Liver (tissue), 9 donors: ENCODE results near the gene BATF. TPM values are rescaled to one million over a fixed set of nuclear protein-coding genes. Genes with fewer than 3 reads are reported as not detected.

Experiments used
- DNase-seq: peaks from one replicate; pipeline ENCODE4 v3.0.0-alpha.2; 2017; ENCODE audit warnings: low spot score
- H3K27ac ChIP-seq, 2 donors: one replicate each; pipeline ENCODE4 v1.7.0; 2013; ENCODE audit warnings: inconsistent platforms in 2 of 2, low read length in 2 of 2, control low read depth in 1 of 2, low read depth in 1 of 2, mild to moderate bottlenecking in 1 of 2
- H3K27me3 ChIP-seq, 4 donors: one replicate each; pipeline versions ENCODE4 v1.6.1 to v1.7.0; 2013; ENCODE audit warnings: low read length in 3 of 4, inconsistent platforms in 1 of 4, mild to moderate bottlenecking in 1 of 4, moderate library complexity in 1 of 4; ENCODE audit not compliant: control insufficient read depth in 4 of 4, insufficient read depth in 4 of 4
- H3K36me3 ChIP-seq, 4 donors: one replicate each; pipeline versions ENCODE4 v1.6.1 to v1.7.0; 2013; ENCODE audit warnings: low read length in 3 of 4, mild to moderate bottlenecking in 3 of 4, low read depth in 1 of 4, moderate library complexity in 1 of 4; ENCODE audit not compliant: control insufficient read depth in 4 of 4, insufficient read depth in 3 of 4
- H3K4me1 ChIP-seq, 4 donors: one replicate each; pipeline versions ENCODE4 v1.6.1 to v1.7.0; 2013; ENCODE audit warnings: low read length in 3 of 4, mild to moderate bottlenecking in 3 of 4, moderate library complexity in 1 of 4; ENCODE audit not compliant: control insufficient read depth in 4 of 4, insufficient read depth in 4 of 4
- H3K4me3 ChIP-seq, 3 donors: one replicate each; pipeline versions ENCODE4 v1.6.1 to v1.7.0; 2013; ENCODE audit warnings: low read length in 3 of 3, control low read depth in 1 of 3, low read depth in 1 of 3, mild to moderate bottlenecking in 1 of 3
- H3K9ac ChIP-seq, 2 donors: one replicate each; pipeline ENCODE4 v1.7.0; 2013; ENCODE audit warnings: low read length in 2 of 2, mild to moderate bottlenecking in 2 of 2, moderate library complexity in 2 of 2, control low read depth in 1 of 2, low read depth in 1 of 2
- H3K9me3 ChIP-seq, 4 donors: one replicate each; pipeline versions ENCODE4 v1.6.1 to v1.7.0; 2013; ENCODE audit warnings: low read length in 3 of 4; ENCODE audit not compliant: control insufficient read depth in 4 of 4
- ATF3 ChIP-seq: IDR thresholded peaks from 2 replicates; pipeline ENCODE4 v1.6.1; 2016; ENCODE audit warnings: antibody characterized with exemption
- CTCF ChIP-seq: fragments of 150-350 bp; IDR thresholded peaks from 2 replicates; pipeline ENCODE4 v1.5.1; 2017; ENCODE audit warnings: improper control_type of control experiment, low read depth, low read length; ENCODE audit not compliant: missing input control
- EGR1 ChIP-seq, 2 donors: IDR thresholded peaks; 2 replicates each; pipeline ENCODE4 v1.6.1; 2016 to 2018; ENCODE audit warnings: antibody characterized with exemption in 2 of 2, low read depth in 2 of 2
- FOXA1 ChIP-seq: IDR thresholded peaks from 2 replicates; pipeline ENCODE4 v1.6.1; 2016; ENCODE audit warnings: antibody characterized with exemption
- GABPA ChIP-seq, 2 donors: IDR thresholded peaks in 1 of 2; conservative IDR thresholded peaks in 1 of 2; 2 replicates each; pipeline ENCODE4 v1.6.1; 2016; ENCODE audit warnings: antibody characterized with exemption in 2 of 2, mild to moderate bottlenecking in 1 of 2, moderate library complexity in 1 of 2
- HNF4A ChIP-seq, 2 donors: conservative IDR thresholded peaks; 2 replicates each; pipeline ENCODE4 v1.6.1; 2016; ENCODE audit warnings: antibody characterized with exemption in 2 of 2, mild to moderate bottlenecking in 2 of 2
- HNF4G ChIP-seq: IDR thresholded peaks from 2 replicates; pipeline ENCODE4 v1.6.1; 2016; ENCODE audit warnings: antibody characterized with exemption
- MAX ChIP-seq: IDR thresholded peaks from 2 replicates; pipeline ENCODE4 v1.6.1; 2016; ENCODE audit warnings: antibody characterized with exemption
- NR2F2 ChIP-seq: IDR thresholded peaks from 2 replicates; pipeline ENCODE4 v1.6.1; 2016; ENCODE audit warnings: antibody characterized with exemption
- RAD21 ChIP-seq, 2 donors: IDR thresholded peaks; 2 replicates each; pipeline ENCODE4 v1.6.1; 2016; ENCODE audit warnings: antibody characterized with exemption in 2 of 2, mild to moderate bottlenecking in 2 of 2
- REST ChIP-seq: IDR thresholded peaks from 2 replicates; pipeline ENCODE4 v1.6.1; 2016; ENCODE audit warnings: antibody characterized with exemption, mild to moderate bottlenecking
- RXRA ChIP-seq, 2 donors: IDR thresholded peaks; 2 replicates each; pipeline ENCODE4 v1.6.1; 2017 to 2018; ENCODE audit warnings: antibody characterized with exemption in 2 of 2, mild to moderate bottlenecking in 1 of 2
- TAF1 ChIP-seq: conservative IDR thresholded peaks from 2 replicates; pipeline ENCODE4 v1.6.1; 2016; ENCODE audit warnings: antibody characterized with exemption, mild to moderate bottlenecking
- YY1 ChIP-seq: IDR thresholded peaks from 2 replicates; pipeline ENCODE4 v1.6.1; 2016; ENCODE audit warnings: antibody characterized with exemption, mild to moderate bottlenecking
- WGBS: extraction: QIAGEN DNeasy Blood & Tissue Kit; methylation state at CpG from one replicate; pipeline ENCODE4 v1.1.7; 2013; 5-methylcytosine and 5-hydroxymethylcytosine counted together
- polyA plus RNA-seq, 2 donors: library from polyadenylated mRNA; stranded (reverse) in 1 of 2; unstranded in 1 of 2; fragments of 200-250 nt in 1 of 2; fragments of >200 nt in 1 of 2; fragmentation: Nextera tagmentation in 1 of 2; extraction: Ambion mirVana in 1 of 2; gene quantifications; one replicate each; pipeline versions ENCODE4 v1.2.1 to v1.2.3, GENCODE V29; 2013 to 2015
- total RNA-seq, 2 donors: library from RNA; depleted of rRNA; stranded (reverse); fragments of >200 nt; gene quantifications; one replicate each; pipeline ENCODE4 v1.2.3, GENCODE V29; 2014
- donor health status: healthy.
- donor health status: healthy.
- donor health status: healthy.
- donor health status: healthy.
- donor health status: healthy.

Gene BATF
- total and polyA plus RNA-seq, 4 donors = 0.77 to 2.1 (median 1.0) TPM

DNA sequence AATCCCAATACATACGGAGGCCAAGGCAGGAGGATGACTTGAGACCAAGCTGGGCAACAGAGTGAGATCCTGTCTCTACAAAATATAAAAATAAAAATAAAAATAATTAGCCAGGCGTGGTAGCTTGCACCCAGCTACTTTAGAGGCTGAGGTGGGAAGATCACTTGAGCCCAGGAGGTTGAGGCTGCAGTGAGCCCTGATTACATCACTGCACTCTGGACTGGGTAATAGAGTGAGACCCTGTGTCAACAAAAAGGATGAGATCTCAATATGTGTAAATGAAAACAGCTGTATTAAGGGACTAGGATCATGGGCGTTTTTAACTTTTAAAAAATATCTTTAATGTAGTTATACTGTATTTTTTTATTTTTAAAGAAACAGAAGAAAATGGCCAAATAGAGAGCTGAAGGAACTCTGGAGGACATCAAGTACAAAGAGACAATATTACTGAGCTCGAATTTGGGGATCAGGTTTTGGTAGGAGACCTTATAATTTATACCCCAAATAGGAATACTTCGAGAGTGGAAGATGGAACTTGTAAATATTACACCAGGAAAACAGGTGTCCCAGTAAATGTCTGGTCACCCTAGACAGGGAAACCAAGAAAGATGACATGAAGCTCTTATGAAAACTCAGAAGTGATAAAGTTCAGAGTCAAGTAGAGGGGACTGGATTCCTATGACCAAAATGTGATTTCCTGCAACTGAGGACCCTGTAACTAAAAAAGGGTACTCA lies 13.1 kb downstream of the BATF start:
- Histone ChIP-seq H3K9me3 (no peaks in the 10 kb centered on the region), H3K4me1 (peaks cover 0 to 13% (median 1%) of the 10 kb centered on the region in 4 donors), H3K9ac (no peak overlapping the region), H3K27me3 (no peaks in the 10 kb centered on the region), H3K27ac (peak overlapping the region; percentile 93 to 94), H3K4me3 (no peak overlapping the region), H3K36me3 (no peaks in the 10 kb centered on the region)
- DNase-seq = no peak
- TF ChIP-seq TAF1 (no peak), RXRA (IDR thresholded peaks at IDR 0.05) (no peak), REST (peak; percentile 0), HNF4G (no peak), CTCF (no peak), HNF4A (conservative IDR thresholded peaks at IDR 0.05) (peak in 1 of 2 donors; percentile 52), NR2F2 (no peak), RAD21 (IDR thresholded peaks at IDR 0.05) (no peak), EGR1 (IDR thresholded peaks at IDR 0.05; ENCODE audit: low read depth in 2 of 2) (no peak), MAX (no peak)
- 76% methylated on average over 5 of the region's 5 CpGs for WGBS

DNA sequence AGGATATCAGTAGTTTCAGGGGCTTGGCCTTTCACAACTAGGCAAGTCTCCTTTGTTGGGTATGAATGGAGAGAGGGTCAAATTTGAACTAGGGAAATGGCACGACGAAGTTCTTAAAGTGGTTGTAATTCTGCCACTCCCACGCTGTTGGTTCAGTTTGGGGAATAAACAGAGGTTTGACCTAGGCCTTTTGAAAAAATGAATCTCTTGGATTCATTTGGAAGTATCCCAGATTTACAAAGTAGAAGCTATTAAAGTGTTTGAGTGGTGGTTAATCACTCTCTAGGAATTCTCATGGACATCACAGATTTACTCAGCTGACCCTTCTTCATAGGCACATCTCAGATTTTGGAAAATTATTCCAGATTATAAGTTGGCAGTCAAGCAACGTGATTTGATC lies 14.8 kb downstream of the BATF start:
- no peak for DNase-seq
- no peak for TF ChIP-seq CTCF
- no peak for TF ChIP-seq YY1
- TF ChIP-seq GABPA (IDR thresholded peaks at IDR 0.05 in 1 of 2, conservative IDR thresholded peaks at IDR 0.05 in 1 of 2) = no peak
- no peak for TF ChIP-seq REST
- no peak for TF ChIP-seq FOXA1
- TF ChIP-seq RAD21 (IDR thresholded peaks at IDR 0.05) = no peak
- TF ChIP-seq HNF4G = no peak
- no peak for TF ChIP-seq RXRA (IDR thresholded peaks at IDR 0.05)
- no peak for TF ChIP-seq ATF3
- no peak for TF ChIP-seq EGR1 (IDR thresholded peaks at IDR 0.05; ENCODE audit: low read depth in 2 of 2)
- H3K4me1 ChIP-seq = peaks cover 0 to 13% (median 1%) of the 10 kb centered on the region in 4 donors
- no peaks in the 10 kb centered on the region for H3K9me3 ChIP-seq
- H3K9ac ChIP-seq = peak overlapping the region in 1 of 2 donors; percentile 21
- H3K27ac ChIP-seq = peak overlapping the region in 1 of 2 donors; percentile 50
- no peaks in the 10 kb centered on the region for H3K36me3 ChIP-seq
- H3K27me3 ChIP-seq = no peaks in the 10 kb centered on the region
- WGBS = 84% methylated on average over 4 of the region's 4 CpGs
- no peak overlapping the region for H3K4me3 ChIP-seq
